ENCODE measurements around the gene RAP2B.
A peak's percentile ranks its signal among the peaks of the same experiment; 100 is the strongest.
"Not testable (repeated sequence)": the region's sequence is repeated elsewhere in the genome, so short reads cannot be mapped to it uniquely, and the experiment has no call there.

RAP2B gene

DNA sequence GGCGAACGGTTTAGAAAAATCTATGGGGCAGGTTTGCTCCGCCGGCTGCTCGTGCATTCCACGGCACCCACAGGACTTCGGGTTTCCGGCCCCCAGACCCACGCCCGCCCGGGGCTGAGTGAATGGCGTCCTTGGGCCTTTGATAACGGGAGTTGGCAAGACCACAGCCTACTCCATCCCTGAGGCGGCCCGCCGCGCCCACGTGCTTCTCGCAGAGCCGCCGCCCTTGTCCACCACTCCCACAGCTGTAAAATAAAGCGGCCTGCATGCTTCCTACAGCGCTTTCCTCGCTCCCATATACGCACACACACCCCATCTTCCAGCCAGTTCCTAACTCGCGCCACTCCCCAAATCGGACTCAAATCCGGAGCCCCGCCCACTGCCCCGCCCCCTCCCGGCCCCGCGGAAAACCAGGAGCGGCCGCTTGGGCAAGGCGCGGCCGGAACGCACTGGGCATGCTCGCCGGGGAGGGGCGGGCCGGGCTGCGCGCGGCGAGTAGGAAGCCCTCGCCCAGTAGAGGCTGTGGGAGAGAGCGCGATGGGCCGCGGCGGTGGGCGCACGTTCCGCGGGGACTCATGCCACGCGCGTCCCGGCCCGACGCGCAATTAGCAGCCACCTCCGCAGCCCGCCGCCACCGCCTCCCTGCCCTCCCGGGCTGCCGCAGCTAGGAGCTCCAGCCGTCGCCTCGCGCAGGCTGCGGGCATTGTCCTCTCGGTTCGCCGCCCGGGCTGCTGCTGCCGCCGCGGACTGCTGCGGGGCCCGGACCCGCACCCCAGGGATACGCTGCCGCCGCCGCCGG is at the start of gene RAP2B:
Gene RAP2B (plus strand): TSS at position 513 of the 799 bp plus-strand sequence. CDS start 468 bp downstream, outside the sequence.
- no peaks in the 10 kb centered on the region for H3K9me3 ChIP-seq (ENCODE audit: control insufficient read depth, low read length)
- H2AFZ ChIP-seq = peak within 1 kb of the TSS; percentile 100
- H3K27ac ChIP-seq = peak within 1 kb of the TSS; percentile 92
- peak within 1 kb of the TSS; percentile 81 for H3K4me3 ChIP-seq (ENCODE audit: low read depth, low read length)
- H3K4me2 ChIP-seq (ENCODE audit: low read length) = peak within 1 kb of the TSS; percentile 95
- no peak for TF ChIP-seq CTCF (IDR thresholded peaks at IDR 0.05)
- H3K4me1 ChIP-seq = no peaks in the 10 kb centered on the region
- H3K9ac ChIP-seq = peak within 1 kb of the TSS; percentile 55
- no peaks in the 10 kb centered on the region for H3K36me3 ChIP-seq (ENCODE audit: control insufficient read depth, insufficient read depth, low read length)
- H3K27me3 ChIP-seq (ENCODE audit: control insufficient read depth, insufficient read depth, low read length) = no peaks in the 10 kb centered on the region
- peaks cover 4% of the 10 kb centered on the region for H3K79me2 ChIP-seq

DNA sequence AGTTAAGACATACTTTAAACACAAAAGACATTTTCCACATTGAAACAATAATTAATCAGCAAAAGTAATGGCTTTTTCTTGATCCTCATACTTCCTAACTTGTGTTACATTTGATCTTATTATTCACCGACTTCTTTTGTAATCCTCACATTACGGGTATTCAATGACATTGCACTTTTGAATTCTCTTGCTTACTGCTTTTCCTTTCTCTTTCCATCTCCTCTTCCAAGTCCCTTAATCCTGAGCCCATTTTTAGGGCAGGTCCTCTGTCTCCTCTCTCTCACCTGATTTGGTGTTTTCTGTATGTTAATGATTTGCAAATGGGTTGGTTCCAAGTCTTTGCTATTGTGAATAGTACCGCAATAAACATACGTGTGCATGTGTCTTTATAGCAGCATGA is 48.5 kb upstream of the RAP2B start:
- Histone ChIP-seq H3K79me2 (no peaks in the 10 kb centered on the region), H3K9me3 (ENCODE audit: control insufficient read depth, low read length) (no peaks in the 10 kb centered on the region), H3K27me3 (ENCODE audit: control insufficient read depth, insufficient read depth, low read length) (no peaks in the 10 kb centered on the region), H3K4me3 (ENCODE audit: low read depth, low read length) (no peak overlapping the region), H3K4me1 (no peaks in the 10 kb centered on the region), H3K36me3 (ENCODE audit: control insufficient read depth, insufficient read depth, low read length) (no peaks in the 10 kb centered on the region), H3K4me2 (ENCODE audit: low read length) (no peak overlapping the region), H3K27ac (no peak overlapping the region), H3K9ac (no peak overlapping the region), H2AFZ (no peak overlapping the region)
- no peak for TF ChIP-seq CTCF (IDR thresholded peaks at IDR 0.05)

DNA sequence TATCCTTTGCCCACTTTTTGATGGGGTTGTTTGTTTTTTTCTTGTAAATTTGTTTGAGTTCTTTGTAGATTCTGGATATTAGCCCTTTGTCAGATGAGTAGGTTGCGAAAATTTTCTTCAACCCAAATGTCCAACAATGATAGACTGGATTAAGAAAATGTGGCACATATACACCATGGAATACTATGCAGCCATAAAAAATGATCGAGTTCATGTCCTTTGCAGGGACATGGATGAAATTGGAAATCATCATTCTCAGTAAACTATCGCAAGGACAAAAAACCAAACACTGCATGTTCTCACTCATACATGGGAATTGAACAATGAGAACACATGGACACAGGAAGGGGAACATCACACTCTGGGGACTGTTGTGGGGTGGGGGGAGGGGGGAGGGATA is 47.8 kb upstream of the RAP2B start:
- not testable (repeated sequence) for H3K36me3 ChIP-seq (ENCODE audit: control insufficient read depth, insufficient read depth, low read length); H3K79me2 ChIP-seq; H2AFZ ChIP-seq

DNA sequence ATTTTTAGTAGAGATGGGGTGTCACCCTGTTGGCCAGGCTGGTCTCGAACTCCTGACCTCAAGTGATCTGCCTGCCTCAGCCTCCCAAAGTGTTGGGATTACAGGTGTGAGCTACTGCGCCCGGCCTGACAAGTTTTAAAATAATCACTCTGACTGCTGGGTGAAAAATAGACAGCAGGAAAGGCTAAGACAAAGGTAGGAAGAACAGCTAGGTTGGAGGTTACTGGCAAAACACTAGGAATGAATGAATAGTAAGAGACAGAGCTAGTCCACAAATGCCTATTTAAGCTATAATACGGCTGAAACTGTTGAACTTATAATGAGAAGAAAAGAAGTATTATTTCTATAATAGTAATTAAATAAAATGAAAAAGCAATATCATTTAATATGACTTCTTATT is 46.7 kb upstream of the RAP2B start:
- Histone ChIP-seq H3K79me2 (no peaks in the 10 kb centered on the region), H3K9ac (no peak overlapping the region), H3K36me3 (ENCODE audit: control insufficient read depth, insufficient read depth, low read length) (no peaks in the 10 kb centered on the region), H3K9me3 (ENCODE audit: control insufficient read depth, low read length) (no peaks in the 10 kb centered on the region), H3K4me1 (no peaks in the 10 kb centered on the region), H3K27ac (no peak overlapping the region), H3K27me3 (ENCODE audit: control insufficient read depth, insufficient read depth, low read length) (no peaks in the 10 kb centered on the region), H3K4me3 (ENCODE audit: low read depth, low read length) (no peak overlapping the region), H3K4me2 (ENCODE audit: low read length) (no peak overlapping the region), H2AFZ (no peak overlapping the region)
- no peak for TF ChIP-seq CTCF (IDR thresholded peaks at IDR 0.05)

More for the DNA sequence above, 47.8 kb upstream of the RAP2B start:
- H3K9ac ChIP-seq; H3K4me1 ChIP-seq; H3K4me2 ChIP-seq (ENCODE audit: low read length); H3K4me3 ChIP-seq (ENCODE audit: low read depth, low read length); H3K9me3 ChIP-seq (ENCODE audit: control insufficient read depth, low read length); H3K27me3 ChIP-seq (ENCODE audit: control insufficient read depth, insufficient read depth, low read length); H3K27ac ChIP-seq: not testable (repeated sequence)

GRCh38 chr3:153127788-153128187 is 34.2 kb upstream of the RAP2B start:
- H3K9ac ChIP-seq = no peak overlapping the region
- H3K27ac ChIP-seq = no peak overlapping the region
- no peak for TF ChIP-seq CTCF (IDR thresholded peaks at IDR 0.05)
- H3K27me3 ChIP-seq (ENCODE audit: control insufficient read depth, insufficient read depth, low read length) = no peaks in the 10 kb centered on the region
- no peak overlapping the region for H2AFZ ChIP-seq
- no peaks in the 10 kb centered on the region for H3K36me3 ChIP-seq (ENCODE audit: control insufficient read depth, insufficient read depth, low read length)
- no peak overlapping the region for H3K4me3 ChIP-seq (ENCODE audit: low read depth, low read length)
- no peaks in the 10 kb centered on the region for H3K9me3 ChIP-seq (ENCODE audit: control insufficient read depth, low read length)
- H3K79me2 ChIP-seq = no peaks in the 10 kb centered on the region
- H3K4me2 ChIP-seq (ENCODE audit: low read length) = no peak overlapping the region
- no peaks in the 10 kb centered on the region for H3K4me1 ChIP-seq

Data from parathyroid adenoma (tissue), 2 donors.